ENCODE results near the gene NDUFAF8.

Gene NDUFAF8

GRCh38 chr17:81240761-81241160, 1.6 kb downstream of the NDUFAF8 start:
- DNase-seq (ENCODE audit: low spot score) = no peak

DNA sequence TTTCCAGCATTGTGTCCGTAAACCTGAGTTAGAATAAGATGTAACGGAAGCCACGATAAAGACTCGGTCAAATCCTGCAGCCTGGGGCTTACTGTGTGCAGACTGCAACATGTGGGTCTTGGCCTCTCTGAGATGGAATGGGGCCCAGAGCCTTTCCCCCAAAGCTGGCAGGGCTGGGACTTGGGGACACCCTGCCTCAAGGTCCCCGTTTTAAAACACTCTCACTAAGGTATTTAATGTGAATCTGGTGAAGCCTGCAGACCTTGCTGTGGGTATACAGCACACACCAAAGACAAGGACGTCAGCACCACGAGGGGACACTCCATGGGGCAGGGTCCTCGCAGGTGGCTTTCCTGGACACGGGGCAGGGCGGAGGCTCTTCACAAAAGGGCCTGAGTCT, 2.1 kb downstream of the NDUFAF8 start:
- no peak for DNase-seq (ENCODE audit: low spot score)

DNA sequence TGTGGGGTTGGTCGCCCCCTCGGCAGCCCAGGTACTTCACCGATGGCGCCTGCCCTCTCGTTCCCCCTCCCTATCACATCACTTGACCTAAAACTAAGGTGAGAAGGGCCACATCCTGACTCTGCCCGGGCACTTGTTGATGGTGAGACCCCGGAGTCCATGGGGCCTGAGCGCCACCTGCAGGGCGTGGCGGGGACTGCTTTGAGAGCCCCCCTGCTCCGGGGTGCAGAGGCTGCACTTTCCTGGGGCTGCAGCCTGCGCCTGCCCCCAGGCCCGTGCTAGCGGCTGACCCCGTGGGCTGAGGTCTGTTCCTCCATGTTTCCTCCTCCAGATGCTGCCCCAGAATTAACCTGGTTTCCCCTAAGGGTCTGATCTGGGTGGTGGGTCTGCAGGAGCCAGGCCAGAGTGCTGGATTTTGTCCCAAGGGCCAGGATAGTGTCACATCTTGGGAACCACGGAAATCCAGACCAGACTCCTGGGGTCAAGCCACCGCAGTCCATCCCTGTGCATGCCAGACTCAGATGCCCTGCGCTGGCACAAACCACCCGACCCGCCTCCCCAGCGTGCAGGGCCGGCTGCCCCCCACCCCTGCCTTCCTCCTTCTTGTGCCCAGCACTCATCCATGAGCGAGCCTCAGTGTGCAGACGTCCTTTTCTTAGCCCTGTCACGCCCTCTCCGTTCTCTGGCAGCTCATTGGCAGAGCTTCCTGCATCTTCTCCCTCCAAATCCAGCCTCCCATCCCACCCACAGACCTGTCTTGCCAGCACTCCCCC, 2.7 kb downstream of the NDUFAF8 start:
- DNase-seq (ENCODE audit: low spot score) = peak; percentile 90

GRCh38 chr17:81242421-81243332, 3.6 kb downstream of the NDUFAF8 start:
- no peak for DNase-seq (ENCODE audit: low spot score)

- DNase-seq (ENCODE audit: low spot score) = no peak
These were observed 4.2 kb downstream of the NDUFAF8 start for GRCh38 chr17:81243333-81243664.

- DNase-seq (ENCODE audit: low spot score) = no peak
These were observed 5.4 kb downstream of the NDUFAF8 start for GRCh38 chr17:81244358-81245023.

- no peak for DNase-seq (ENCODE audit: low spot score)
These were observed 6.0 kb downstream of the NDUFAF8 start for GRCh38 chr17:81245024-81245664.

GRCh38 chr17:81245665-81246342, 6.7 kb downstream of the NDUFAF8 start:
- no peak for DNase-seq (ENCODE audit: low spot score)

- no peak for DNase-seq (ENCODE audit: low spot score)
These were observed 7.2 kb downstream of the NDUFAF8 start for GRCh38 chr17:81246343-81246670.

- DNase-seq (ENCODE audit: low spot score) = no peak
These were observed 7.7 kb downstream of the NDUFAF8 start for GRCh38 chr17:81246679-81247338.

- no peak for DNase-seq (ENCODE audit: low spot score)
These were observed 8.3 kb downstream of the NDUFAF8 start for GRCh38 chr17:81247339-81247990.

DNA sequence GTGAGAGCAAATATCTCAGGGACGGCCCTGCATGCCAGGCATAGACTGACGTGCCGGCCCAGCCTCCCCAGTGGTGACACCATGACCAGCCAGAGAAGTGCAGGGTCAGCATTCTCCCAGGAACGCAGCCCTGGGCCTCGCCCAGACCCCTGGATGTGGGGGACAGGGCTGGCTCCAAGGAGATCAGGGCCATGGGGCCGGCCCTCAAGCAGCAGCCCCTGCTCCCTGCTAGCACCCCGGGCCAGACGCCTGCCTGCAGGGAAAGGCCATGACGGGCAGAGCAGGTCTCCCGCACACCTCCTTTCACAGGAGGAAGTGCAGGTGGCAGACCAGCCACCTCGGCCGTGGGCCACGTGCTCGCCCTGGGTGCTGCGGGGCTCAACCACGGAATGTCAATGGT, 9.5 kb downstream of the NDUFAF8 start:
- DNase-seq (ENCODE audit: low spot score) = no peak

DNA sequence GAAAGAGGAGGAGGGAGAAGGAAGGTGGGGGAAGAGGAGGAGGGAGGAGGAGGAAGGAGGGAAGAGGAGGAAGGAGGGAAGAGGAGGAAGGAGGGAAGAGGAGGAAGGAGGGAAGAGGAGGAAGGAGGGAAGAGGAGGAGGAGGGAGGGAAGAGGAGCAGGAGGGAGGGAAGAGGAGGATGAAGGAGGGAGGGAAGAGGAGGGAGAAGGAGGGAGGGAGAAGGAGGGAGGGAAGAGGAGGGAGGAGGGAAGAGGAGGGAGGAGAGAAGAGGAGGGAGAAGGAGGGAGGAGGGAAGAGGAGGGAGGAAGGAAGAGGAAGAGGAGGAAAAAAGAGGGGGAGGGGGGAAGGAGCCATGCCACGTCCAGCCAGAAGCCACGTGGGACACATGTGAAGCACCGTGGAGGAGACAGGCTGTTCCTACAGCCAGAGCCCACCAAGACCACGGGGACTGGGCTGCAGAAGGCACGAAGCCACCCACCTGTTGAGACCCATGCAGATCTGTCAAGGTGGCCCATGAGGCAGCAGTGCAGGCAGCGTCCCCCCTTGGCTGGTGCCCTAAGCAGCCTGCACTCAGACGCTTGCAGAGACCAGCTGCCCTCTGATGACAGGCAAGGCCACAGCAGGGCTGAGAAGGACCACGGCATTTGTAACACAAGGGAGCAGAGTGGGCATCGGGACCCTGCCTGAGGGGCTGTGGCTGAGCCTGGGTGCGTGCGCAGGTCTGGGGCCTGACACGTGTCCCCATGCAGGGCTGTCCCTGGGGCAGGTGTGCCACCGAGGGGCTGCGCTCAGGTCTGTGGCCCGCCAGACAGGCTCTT, 10.3 kb downstream of the NDUFAF8 start:
- no peak for DNase-seq (ENCODE audit: low spot score)

- no peak for DNase-seq (ENCODE audit: low spot score)
These were observed 11.4 kb downstream of the NDUFAF8 start for GRCh38 chr17:81250286-81251093.

DNA sequence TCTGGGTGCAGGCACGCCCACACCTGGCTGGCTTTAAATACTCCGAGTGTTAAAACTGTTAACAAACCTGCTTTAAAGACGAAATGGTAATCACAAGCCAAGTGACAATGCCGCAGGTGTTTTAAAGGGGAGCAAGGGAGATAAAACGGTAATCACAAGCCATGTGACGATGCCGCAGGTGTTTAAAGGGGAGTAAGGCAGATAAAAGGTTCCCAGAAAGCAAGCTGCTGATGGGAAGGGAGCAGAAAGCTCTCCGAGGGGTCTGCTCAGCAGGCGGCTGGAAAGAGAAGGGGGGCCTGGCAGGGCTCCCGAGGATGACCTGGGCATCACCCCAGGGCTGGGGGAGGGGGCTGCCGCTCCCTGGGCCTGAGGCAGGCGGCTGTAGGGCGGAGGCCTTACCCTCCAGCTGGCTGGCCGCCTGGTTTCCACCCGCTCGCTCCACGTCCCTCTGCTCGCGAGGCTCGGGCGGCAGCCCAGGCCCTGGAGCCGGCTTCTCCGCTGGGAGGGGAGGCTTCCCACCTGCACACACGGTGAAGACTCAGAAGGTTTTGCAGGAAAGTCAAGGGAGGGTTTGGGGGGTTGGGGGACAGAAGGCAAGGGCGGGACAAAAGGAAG, 12.1 kb downstream of the NDUFAF8 start:
- DNase-seq (ENCODE audit: low spot score) = no peak

- no peak for DNase-seq (ENCODE audit: low spot score)
These were observed 12.7 kb downstream of the NDUFAF8 start for GRCh38 chr17:81251709-81252301.

GRCh38 chr17:81252326-81252986, 13.3 kb downstream of the NDUFAF8 start:
- DNase-seq (ENCODE audit: low spot score) = no peak

- DNase-seq (ENCODE audit: low spot score) = no peak
These were observed 13.8 kb downstream of the NDUFAF8 start for GRCh38 chr17:81252987-81253329.

Measured in HuH-7.5 (cell line).